K562 (cell line): Measurements from ENCODE around the gene BSN. TPM values are rescaled to one million over a fixed set of nuclear protein-coding genes. Genes with fewer than 3 reads are reported as not detected.

ENCODE experiments used
- ATAC-seq: fragments of 200-7000 bp; cut with Tn5 transposase; 3 replicates; pipeline ENCODE4 v1.9.1; 2020; ENCODE audit warnings: moderate library complexity
- BruUV-seq: library from RNA; stranded (reverse); fragments of 400-500 nt; replicated peaks from 2 replicates; lab custom pipeline; 2021; lab: Mats Ljungman, UMichigan
- CTCF ChIA-PET: fragments of 300-600 bp; formaldehyde crosslinking; extraction: SDS; loops from one replicate; lab custom pipeline; 2021; ENCODE audit warnings: low intra/inter-chr PET ratio; lab: Yijun Ruan, JAX
- POLR2A ChIA-PET: fragments of 300-600, 350-650 bp; sonication (Branson Sonifier 250); formaldehyde crosslinking; extraction: SDS; loops from one replicate; lab custom pipeline; 2021; ENCODE audit warnings: antibody characterized with exemption, inconsistent platforms; lab: Yijun Ruan, JAX
- DNase-seq, 4 experiments: peaks; one replicate each; pipeline versions ENCODE4 v3.0.0 to v3.0.0-alpha.2; 2011 to 2018; ENCODE audit warnings: low spot score in 3 of 4, mixed read lengths in 3 of 4; ENCODE audit errors: extremely low read depth in 1 of 4
- FAIRE-seq: peaks from 2 replicates; lab custom pipeline; 2011; peaks lifted over from hg19 to GRCh38; lab: Jason Lieb, UNC
- H2AFZ ChIP-seq: 2 replicates; pipeline ENCODE4 v1.6.0; 2011; ENCODE audit warnings: low read depth, low read length, control low read depth, inconsistent platforms
- H3K27ac ChIP-seq: fragments of 200-600 bp; 3 replicates; pipeline ENCODE4 v1.8.0; 2011; ENCODE audit warnings: low read depth, mild to moderate bottlenecking, control low read depth, inconsistent platforms, low read length, moderate library complexity, mixed read lengths; ENCODE audit errors: extremely low read depth
- H3K27me3 ChIP-seq, 2 experiments: fragments of 300-600 bp in 1 of 2; 2 replicates in 1 of 2; 3 replicates in 1 of 2; pipeline versions ENCODE4 v1.6.0 to v1.8.0; 2011; ENCODE audit warnings: inconsistent platforms in 2 of 2, low read length in 2 of 2, mild to moderate bottlenecking in 1 of 2, mixed read lengths in 1 of 2, moderate library complexity in 1 of 2; ENCODE audit not compliant: control insufficient read depth in 2 of 2, insufficient read depth in 2 of 2
- H3K36me3 ChIP-seq: fragments of 300-600 bp; 3 replicates; pipeline ENCODE4 v1.8.0; 2011; ENCODE audit warnings: mild to moderate bottlenecking, low read length, inconsistent platforms; ENCODE audit not compliant: control insufficient read depth, insufficient read depth
- H3K4me1 ChIP-seq, 2 experiments: fragments of 200-600 bp in 1 of 2; replicated peaks in 1 of 2; 2 replicates in 1 of 2; 3 replicates in 1 of 2; pipeline versions ENCODE4 v1.5.1 to v1.8.0; 2011; ENCODE audit warnings: inconsistent platforms in 2 of 2, low read length in 2 of 2, mild to moderate bottlenecking in 1 of 2, mixed read lengths in 1 of 2, moderate library complexity in 1 of 2; ENCODE audit not compliant: control insufficient read depth in 2 of 2, insufficient read depth in 2 of 2
- H3K4me2 ChIP-seq: 2 replicates; pipeline ENCODE4 v1.6.1; 2011; ENCODE audit warnings: low read length, control low read depth, inconsistent platforms, mixed read lengths; ENCODE audit not compliant: insufficient read depth
- H3K4me3 ChIP-seq: fragments of 200-600 bp; sonication (generic), shearing (Covaris generic); 2 replicates; pipeline ENCODE4 v1.5.1; 2016; ENCODE audit warnings: control low read depth, inconsistent platforms
- H3K79me2 ChIP-seq: fragments of 200-600 bp; 3 replicates; pipeline ENCODE4 v1.8.0; 2011; ENCODE audit warnings: low read length, inconsistent platforms; ENCODE audit not compliant: control insufficient read depth, insufficient read depth
- H3K9ac ChIP-seq, 2 experiments: 2 replicates each; pipeline versions ENCODE4 v1.6.0 to v1.6.1; 2011; ENCODE audit warnings: low read depth in 2 of 2, low read length in 2 of 2, control low read depth in 1 of 2, inconsistent platforms in 1 of 2, mild to moderate bottlenecking in 1 of 2, mixed read lengths in 1 of 2; ENCODE audit not compliant: insufficient read depth in 1 of 2
- H3K9me1 ChIP-seq: one replicate; pipeline ENCODE4 v1.6.0; 2011; ENCODE audit warnings: inconsistent platforms, mild to moderate bottlenecking, low read length, moderate library complexity; ENCODE audit not compliant: control insufficient read depth, insufficient read depth
- H3K9me3 ChIP-seq: replicated peaks from 2 replicates; pipeline ENCODE4 v1.5.1; 2011; ENCODE audit warnings: low read depth, low read length, inconsistent platforms; ENCODE audit not compliant: control insufficient read depth, insufficient read depth
- H4K20me1 ChIP-seq: replicated peaks from 2 replicates; pipeline ENCODE4 v1.6.1; 2011; ENCODE audit warnings: low read length, inconsistent platforms, mixed read lengths; ENCODE audit not compliant: control insufficient read depth, insufficient read depth
- ADNP ChIP-seq: fragments of 200-800 bp; sonication (Bioruptor generic); IDR thresholded peaks from 2 replicates; pipeline ENCODE4 v1.6.1; 2016; ENCODE audit warnings: missing genetic modification characterization, missing compliant biosample characterization
- ASH1L ChIP-seq: fragments of 450-650 bp; IDR thresholded peaks from 2 replicates; pipeline ENCODE4 v1.6.1; 2018; ENCODE audit warnings: borderline replicate concordance, mild to moderate bottlenecking, low read depth; ENCODE audit not compliant: partially characterized antibody
- CBX3 ChIP-seq, 2 experiments: IDR thresholded peaks; 1 replicate in 1 of 2; 2 replicates in 1 of 2; pipeline ENCODE4 v1.6.1; 2012; ENCODE audit warnings: inconsistent platforms in 2 of 2, low read length in 2 of 2, borderline replicate concordance in 1 of 2, control low read depth in 1 of 2
- EGR1 ChIP-seq: fragments of 450-650 bp; conservative IDR thresholded peaks from 2 replicates; pipeline ENCODE4 v1.6.1; 2017; ENCODE audit warnings: mild to moderate bottlenecking
- EZH2 ChIP-seq: IDR thresholded peaks from 2 replicates; pipeline ENCODE4 v1.6.1; 2012; ENCODE audit warnings: low read depth, mild to moderate bottlenecking, inconsistent platforms, low read length, borderline replicate concordance
- GATAD2B ChIP-seq: fragments of 450-650 bp; IDR thresholded peaks from 2 replicates; pipeline ENCODE4 v1.6.1; 2017; ENCODE audit warnings: mild to moderate bottlenecking, borderline replicate concordance
- SP2 ChIP-seq: IDR thresholded peaks from 2 replicates; pipeline ENCODE4 v1.6.1; 2011; ENCODE audit warnings: mild to moderate bottlenecking, low read depth, low read length, moderate library complexity; ENCODE audit not compliant: poor library complexity, severe bottlenecking; ENCODE audit errors: extremely low read depth
- SUPT5H ChIP-seq: fragments of 450-650 bp; IDR thresholded peaks from 2 replicates; pipeline ENCODE4 v1.6.1; 2016
- TBP ChIP-seq: optimal IDR thresholded peaks from 2 replicates; pipeline ENCODE3; 2011; ENCODE audit warnings: low read depth, low read length, improper control_type of control experiment
- ZKSCAN8 ChIP-seq: fragments of 200-800 bp; sonication (Bioruptor generic); IDR thresholded peaks from 2 replicates; pipeline ENCODE4 v1.6.1; 2016; ENCODE audit warnings: missing genetic modification characterization, missing compliant biosample characterization
- ZNF134 ChIP-seq: fragments of 250-450 bp; sonication (Bioruptor Pico); conservative IDR thresholded peaks from 2 replicates; pipeline ENCODE4 v1.4.0; 2020
- ZNF431 ChIP-seq: sonication (generic); formaldehyde crosslinking; IDR thresholded peaks from 2 replicates; pipeline ENCODE4 v1.8.0; 2022; ENCODE audit warnings: mild to moderate bottlenecking, missing genetic modification reagents
- ZNF764 ChIP-seq: fragments of 250-450 bp; sonication (Bioruptor Pico); IDR thresholded peaks from 2 replicates; pipeline ENCODE4 v1.4.0; 2020; ENCODE audit warnings: low read depth, mild to moderate bottlenecking, moderate library complexity
- WGBS: fragments of 100-300 bp; shearing (Covaris generic); methylation state at CpG from one replicate; pipeline ENCODE4 v1.1.6; 2016; ENCODE audit warnings: low coverage, mixed read lengths; ENCODE audit not compliant: insufficient coverage; ENCODE audit errors: missing lambda C conversion rate; 5-methylcytosine and 5-hydroxymethylcytosine counted together
- in situ Hi-C: fragments of 300-500 bp; cut with MboI; formaldehyde crosslinking; loops from 4 replicates; pipeline ENCODE4 v1.15.0; 2018; ENCODE audit warnings: inconsistent platforms, mixed read lengths
- intact Hi-C: fragments of 100-400 bp; cut with micrococcal nuclease; formaldehyde crosslinking; loops from 2 replicates; pipeline ENCODE4 v1.14.2; 2022
- polyA plus RNA-seq, 8 experiments: library from polyadenylated mRNA; depleted of rRNA in 4 of 8; stranded (reverse) in 5 of 8; unstranded in 3 of 8; fragments of >200 nt; fragmentation: Nextera tagmentation in 2 of 8; fragmentation: Illumina TruSeq in 1 of 8; extraction: Ambion mirVana in 2 of 8; extraction: Trizol in 1 of 8; gene quantifications; 2 replicates each; pipeline versions ENCODE4 v1.2.1 to v1.2.3, GENCODE V29; 2011 to 2014; ENCODE audit warnings: inconsistent platforms in 1 of 8, missing spikeins in 1 of 8
- total RNA-seq, 7 experiments: library from RNA; depleted of rRNA in 6 of 7; stranded (reverse); fragments of >200 nt in 6 of 7; fragmentation: Illumina TruSeq in 2 of 7; extraction: Trizol in 2 of 7; gene quantifications; 2 replicates each; pipeline versions ENCODE4 v1.2.1 to v1.2.3, GENCODE V29; 2011 to 2021; ENCODE audit warnings: low replicate concordance in 1 of 7
- TF ChIP-seq, protein P1 (sequence below), 2 experiments: fragments of 450-650 bp in 1 of 2; sonication (generic) in 1 of 2; formaldehyde crosslinking; conservative IDR thresholded peaks; 2 replicates each; pipeline versions ENCODE4 v1.4.0 to v1.8.1; 2020 to 2022; ENCODE audit warnings: mild to moderate bottlenecking in 1 of 2, missing genetic modification reagents in 1 of 2
- TF ChIP-seq, protein P2 (sequence below): fragments of 450-650 bp; formaldehyde crosslinking; IDR thresholded peaks from 2 replicates; pipeline ENCODE4 v1.4.0; 2020; ENCODE audit warnings: mild to moderate bottlenecking, moderate library complexity
- TF ChIP-seq, protein P3 (sequence below): sonication (generic); formaldehyde crosslinking; IDR thresholded peaks from 2 replicates; pipeline ENCODE4 v1.9.0; 2022; ENCODE audit warnings: mild to moderate bottlenecking, missing genetic modification reagents
- TF ChIP-seq, protein P4 (sequence below): sonication (generic); formaldehyde crosslinking; IDR thresholded peaks from 2 replicates; pipeline ENCODE4 v1.8.1; 2023; ENCODE audit warnings: mild to moderate bottlenecking, missing genetic modification reagents

Gene BSN
- total and polyA plus RNA-seq, 9 of the 15 experiments (the other 6 are each of a cell fraction or from before 2014, with no cell fraction given), result 0.03 to 1.5 (median 0.29) TPM

DNA sequence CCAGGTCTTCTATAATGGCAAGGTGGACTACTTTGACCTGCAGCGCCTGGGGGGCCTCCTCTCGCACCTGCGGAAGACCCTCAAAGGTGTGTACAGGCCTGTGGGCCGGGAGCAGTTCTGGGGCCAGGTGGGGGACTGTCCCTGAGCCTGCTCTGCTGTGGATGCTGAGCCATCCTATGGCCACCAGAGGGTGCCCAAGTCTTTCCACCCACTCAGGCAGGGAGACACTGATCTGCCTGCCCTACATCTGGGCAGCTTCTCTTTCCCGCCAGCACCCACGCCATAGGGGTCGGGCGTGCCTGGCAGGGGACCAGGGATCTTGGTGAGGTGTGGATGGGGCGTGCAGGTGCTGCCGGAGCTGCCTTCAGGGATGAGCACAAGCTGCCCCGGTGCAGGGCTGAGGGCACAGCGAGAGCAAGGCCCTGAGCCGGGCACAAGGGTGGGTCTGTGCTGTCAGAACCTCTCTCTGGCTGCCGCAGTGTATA, 149.2 kb downstream of the BSN start:
- H3K4me2 ChIP-seq, result no peak overlapping the region
- H3K27ac ChIP-seq, result no peak overlapping the region
- FAIRE-seq, result no peak
- no peaks in the 10 kb centered on the region for H3K9me1 ChIP-seq
- intact Hi-C loops, result loop anchor here (1.0 to 5.0 kb wide), 2 partner anchors 136 to 204 kb away; no protein-coding TSS in a partner anchor
- H3K36me3 ChIP-seq, result peaks cover 80% of the 10 kb centered on the region; the same call in 2 of the 3 replicates
- H3K9me3 ChIP-seq, result no peaks in the 10 kb centered on the region
- no peaks in the 10 kb centered on the region for H3K79me2 ChIP-seq
- peak; percentile 95 for ATAC-seq
- peaks cover 0 to 10% of the 10 kb centered on the region in 2 experiments; a peak in 2 of 5 replicates for H3K4me1 ChIP-seq
- in situ Hi-C loops, result loop anchor here (5.0 kb wide), 1 partner anchor 139 kb away; no protein-coding TSS in a partner anchor
- no peaks in the 10 kb centered on the region for H3K27me3 ChIP-seq
- CTCF ChIA-PET, result interaction anchor here (0.5 to 1.6 kb wide), 3 partner anchors 136 to 300 kb away, joined by 3 to 16 read pairs (median 7); no protein-coding TSS in a partner anchor
- H4K20me1 ChIP-seq, result no peaks in the 10 kb centered on the region
- no peak overlapping the region for H3K4me3 ChIP-seq
- POLR2A ChIA-PET, result interaction anchor here (1.6 kb wide), 1 partner anchor 9 kb away, joined by 5 read pairs; no protein-coding TSS in a partner anchor
- 83% methylated on average over 2 of the region's 14 CpGs for WGBS
- DNase-seq, result peak; percentile 60 to 71 (median 64)
- H3K9ac ChIP-seq, result no peak overlapping the region
- H2AFZ ChIP-seq, result no peak overlapping the region
- no TSS peak for BruUV-seq
- TF ChIP-seq SUPT5H, result no peak
- no peak for TF ChIP-seq ZNF764 (CRISPR knock-in tag)
- TF ChIP-seq, protein P1, sequence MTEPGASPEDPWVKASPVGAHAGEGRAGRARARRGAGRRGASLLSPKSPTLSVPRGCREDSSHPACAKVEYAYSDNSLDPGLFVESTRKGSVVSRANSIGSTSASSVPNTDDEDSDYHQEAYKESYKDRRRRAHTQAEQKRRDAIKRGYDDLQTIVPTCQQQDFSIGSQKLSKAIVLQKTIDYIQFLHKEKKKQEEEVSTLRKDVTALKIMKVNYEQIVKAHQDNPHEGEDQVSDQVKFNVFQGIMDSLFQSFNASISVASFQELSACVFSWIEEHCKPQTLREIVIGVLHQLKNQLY (CRISPR knock-in tag; conservative IDR thresholded peaks at IDR 0.05), result no peak
- no peak for TF ChIP-seq ZKSCAN8 (CRISPR knock-in tag)
- TF ChIP-seq, protein P2, sequence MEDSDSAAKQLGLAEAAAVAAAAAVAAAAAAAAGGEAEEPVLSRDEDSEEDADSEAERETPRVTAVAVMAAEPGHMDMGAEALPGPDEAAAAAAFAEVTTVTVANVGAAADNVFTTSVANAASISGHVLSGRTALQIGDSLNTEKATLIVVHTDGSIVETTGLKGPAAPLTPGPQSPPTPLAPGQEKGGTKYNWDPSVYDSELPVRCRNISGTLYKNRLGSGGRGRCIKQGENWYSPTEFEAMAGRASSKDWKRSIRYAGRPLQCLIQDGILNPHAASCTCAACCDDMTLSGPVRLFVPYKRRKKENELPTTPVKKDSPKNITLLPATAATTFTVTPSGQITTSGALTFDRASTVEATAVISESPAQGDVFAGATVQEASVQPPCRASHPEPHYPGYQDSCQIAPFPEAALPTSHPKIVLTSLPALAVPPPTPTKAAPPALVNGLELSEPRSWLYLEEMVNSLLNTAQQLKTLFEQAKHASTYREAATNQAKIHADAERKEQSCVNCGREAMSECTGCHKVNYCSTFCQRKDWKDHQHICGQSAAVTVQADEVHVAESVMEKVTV (CRISPR knock-in tag), result 0 out of 2 replicates have a peak, but pooled peaks have one; percentile 50
- TF ChIP-seq ASH1L, result no peak
- no peak for TF ChIP-seq GATAD2B
- peak; percentile 46 for TF ChIP-seq EGR1
- no peak for TF ChIP-seq TBP
- TF ChIP-seq SP2, result no peak
- TF ChIP-seq ZNF134, result no peak
- no peak for TF ChIP-seq EZH2
- TF ChIP-seq, protein P3, sequence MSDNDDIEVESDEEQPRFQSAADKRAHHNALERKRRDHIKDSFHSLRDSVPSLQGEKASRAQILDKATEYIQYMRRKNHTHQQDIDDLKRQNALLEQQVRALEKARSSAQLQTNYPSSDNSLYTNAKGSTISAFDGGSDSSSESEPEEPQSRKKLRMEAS, result 0 out of 2 replicates have a peak, but pooled peaks have one; percentile 14
- TF ChIP-seq ADNP (tag), result no peak
- TF ChIP-seq ZNF431 (CRISPR knock-in tag), result no peak
- TF ChIP-seq CBX3 (IDR thresholded peaks at IDR 0.05; ENCODE audit: borderline replicate concordance in 1 of 2, low read length in 2 of 2), result no peak
- TF ChIP-seq, protein P4, sequence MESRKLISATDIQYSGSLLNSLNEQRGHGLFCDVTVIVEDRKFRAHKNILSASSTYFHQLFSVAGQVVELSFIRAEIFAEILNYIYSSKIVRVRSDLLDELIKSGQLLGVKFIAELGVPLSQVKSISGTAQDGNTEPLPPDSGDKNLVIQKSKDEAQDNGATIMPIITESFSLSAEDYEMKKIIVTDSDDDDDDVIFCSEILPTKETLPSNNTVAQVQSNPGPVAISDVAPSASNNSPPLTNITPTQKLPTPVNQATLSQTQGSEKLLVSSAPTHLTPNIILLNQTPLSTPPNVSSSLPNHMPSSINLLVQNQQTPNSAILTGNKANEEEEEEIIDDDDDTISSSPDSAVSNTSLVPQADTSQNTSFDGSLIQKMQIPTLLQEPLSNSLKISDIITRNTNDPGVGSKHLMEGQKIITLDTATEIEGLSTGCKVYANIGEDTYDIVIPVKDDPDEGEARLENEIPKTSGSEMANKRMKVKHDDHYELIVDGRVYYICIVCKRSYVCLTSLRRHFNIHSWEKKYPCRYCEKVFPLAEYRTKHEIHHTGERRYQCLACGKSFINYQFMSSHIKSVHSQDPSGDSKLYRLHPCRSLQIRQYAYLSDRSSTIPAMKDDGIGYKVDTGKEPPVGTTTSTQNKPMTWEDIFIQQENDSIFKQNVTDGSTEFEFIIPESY, result peak; percentile 62; the same call in 1 of the 2 replicates
